ENCODE measurements around the gene IGFN1.

IGFN1 gene

GRCh38 chr1:201198598-201198997 is 8.0 kb downstream of the IGFN1 start:
- H2AFZ ChIP-seq (ENCODE audit: low read depth, low read length, severe bottlenecking), result no peak overlapping the region
- H3K9ac ChIP-seq (ENCODE audit: low read length), result no peak overlapping the region
- no peaks in the 10 kb centered on the region for H3K79me2 ChIP-seq (ENCODE audit: insufficient read depth, low read length)
- H3K9me3 ChIP-seq (ENCODE audit: insufficient read depth, low read length), result no peaks in the 10 kb centered on the region
- H3K4me2 ChIP-seq (ENCODE audit: low read depth, low read length, poor library complexity, severe bottlenecking), result no peak overlapping the region
- no peaks in the 10 kb centered on the region for H3K36me3 ChIP-seq (ENCODE audit: low read length)
- H3K27me3 ChIP-seq (ENCODE audit: low read length), result no peaks in the 10 kb centered on the region
- no peak for TF ChIP-seq CTCF (IDR thresholded peaks at IDR 0.05; ENCODE audit: insufficient read depth, low read length, poor library complexity, severe bottlenecking)
- TF ChIP-seq EZH2phosphoT487 (conservative IDR thresholded peaks at IDR 0.05; ENCODE audit: low read length), result no peak
- no peaks in the 10 kb centered on the region for H4K20me1 ChIP-seq (ENCODE audit: low read depth, low read length)
- no peak overlapping the region for H3K4me3 ChIP-seq (ENCODE audit: insufficient read depth, low read length, poor library complexity, severe bottlenecking)
- H3F3A ChIP-seq (ENCODE audit: insufficient read depth), result no peaks in the 10 kb centered on the region
- no peaks in the 10 kb centered on the region for H3K9me2 ChIP-seq (replicated peaks; ENCODE audit: insufficient read depth, low read length)
- no peak overlapping the region for H3K27ac ChIP-seq (ENCODE audit: low read depth, low read length)

- Histone ChIP-seq H3K4me2 (ENCODE audit: low read depth, low read length, poor library complexity, severe bottlenecking) (no peak overlapping the region), H3K79me2 (ENCODE audit: insufficient read depth, low read length) (no peaks in the 10 kb centered on the region), H3K9me3 (ENCODE audit: insufficient read depth, low read length) (no peaks in the 10 kb centered on the region), H3K9ac (ENCODE audit: low read length) (no peak overlapping the region), H4K20me1 (ENCODE audit: low read depth, low read length) (no peaks in the 10 kb centered on the region), H3K4me3 (ENCODE audit: insufficient read depth, low read length, poor library complexity, severe bottlenecking) (no peak overlapping the region), H3K27ac (ENCODE audit: low read depth, low read length) (no peak overlapping the region), H3F3A (ENCODE audit: insufficient read depth) (no peaks in the 10 kb centered on the region), H2AFZ (ENCODE audit: low read depth, low read length, severe bottlenecking) (no peak overlapping the region), H3K36me3 (ENCODE audit: low read length) (no peaks in the 10 kb centered on the region), H3K9me2 (replicated peaks; ENCODE audit: insufficient read depth, low read length) (no peaks in the 10 kb centered on the region), H3K27me3 (ENCODE audit: low read length) (no peaks in the 10 kb centered on the region)
- TF ChIP-seq EZH2phosphoT487 (conservative IDR thresholded peaks at IDR 0.05; ENCODE audit: low read length) (no peak), CTCF (IDR thresholded peaks at IDR 0.05; ENCODE audit: insufficient read depth, low read length, poor library complexity, severe bottlenecking) (no peak)
Observed at GRCh38 chr1:201205036-201205435, 14.4 kb downstream of the IGFN1 start.

GRCh38 chr1:201206176-201206575 is 15.6 kb downstream of the IGFN1 start:
- no peaks in the 10 kb centered on the region for H4K20me1 ChIP-seq (ENCODE audit: low read depth, low read length)
- no peak overlapping the region for H3K4me3 ChIP-seq (ENCODE audit: insufficient read depth, low read length, poor library complexity, severe bottlenecking)
- no peak overlapping the region for H3K4me2 ChIP-seq (ENCODE audit: low read depth, low read length, poor library complexity, severe bottlenecking)
- no peak overlapping the region for H3K9ac ChIP-seq (ENCODE audit: low read length)
- H3K27me3 ChIP-seq (ENCODE audit: low read length), result no peaks in the 10 kb centered on the region
- H3K79me2 ChIP-seq (ENCODE audit: insufficient read depth, low read length), result no peaks in the 10 kb centered on the region
- no peak overlapping the region for H2AFZ ChIP-seq (ENCODE audit: low read depth, low read length, severe bottlenecking)
- no peak overlapping the region for H3K27ac ChIP-seq (ENCODE audit: low read depth, low read length)
- H3K9me2 ChIP-seq (replicated peaks; ENCODE audit: insufficient read depth, low read length), result no peaks in the 10 kb centered on the region
- H3K9me3 ChIP-seq (ENCODE audit: insufficient read depth, low read length), result no peaks in the 10 kb centered on the region
- H3K36me3 ChIP-seq (ENCODE audit: low read length), result no peaks in the 10 kb centered on the region
- TF ChIP-seq EZH2phosphoT487 (conservative IDR thresholded peaks at IDR 0.05; ENCODE audit: low read length), result no peak
- TF ChIP-seq CTCF (IDR thresholded peaks at IDR 0.05; ENCODE audit: insufficient read depth, low read length, poor library complexity, severe bottlenecking), result no peak
- H3F3A ChIP-seq (ENCODE audit: insufficient read depth), result no peaks in the 10 kb centered on the region
